GM23338 (cell line): ENCODE results near the gene KIAA1191. TPM values are rescaled to one million over a fixed set of nuclear protein-coding genes. Genes with fewer than 3 reads are reported as not detected.
A peak's percentile ranks its signal among the peaks of the same experiment; 100 is the strongest.

Experiments
- ATAC-seq: fragments of 200-7000 bp; cut with Tn5 transposase; 3 replicates; pipeline ENCODE4 v1.9.1; 2020
- DNase-seq: peaks from one replicate; pipeline ENCODE4 v3.0.0-alpha.2; 2015; ENCODE audit warnings: low spot score
- H2AFZ ChIP-seq: fragments of 200-600 bp; sonication (generic); 2 replicates; pipeline ENCODE4 v1.8.0; 2016; ENCODE audit warnings: antibody characterized with exemption, mild to moderate bottlenecking, moderate library complexity
- H3F3A ChIP-seq: fragments of 200-600 bp; sonication (generic); replicated peaks from 2 replicates; pipeline ENCODE4 v1.8.0; 2017; ENCODE audit warnings: antibody characterized with exemption, mixed run types, low read depth
- H3K27ac ChIP-seq: fragments of 200-600 bp; sonication (generic); 2 replicates; pipeline ENCODE4 v1.6.1; 2016; ENCODE audit warnings: low read depth
- H3K27me3 ChIP-seq: fragments of 200-600 bp; sonication (generic); 2 replicates; pipeline ENCODE4 v1.8.0; 2016; ENCODE audit warnings: mild to moderate bottlenecking, mixed run types, moderate library complexity; ENCODE audit not compliant: insufficient read depth
- H3K36me3 ChIP-seq: fragments of 200-600 bp; sonication (generic); 2 replicates; pipeline ENCODE4 v1.8.0; 2016; ENCODE audit warnings: mild to moderate bottlenecking; ENCODE audit not compliant: insufficient read depth
- H3K4me1 ChIP-seq: fragments of 200-600 bp; sonication (generic); 2 replicates; pipeline ENCODE4 v1.8.0; 2016; ENCODE audit warnings: mild to moderate bottlenecking, moderate library complexity; ENCODE audit not compliant: insufficient read depth
- H3K4me2 ChIP-seq: fragments of 200-600 bp; sonication (generic); 2 replicates; pipeline ENCODE4 v1.7.1; 2017; ENCODE audit warnings: mixed run types
- H3K4me3 ChIP-seq: fragments of 200-600 bp; sonication (generic); 2 replicates; pipeline ENCODE4 v1.6.1; 2016; ENCODE audit warnings: mixed run types
- H3K79me2 ChIP-seq: fragments of 200-600 bp; sonication (generic); replicated peaks from 2 replicates; pipeline ENCODE4 v1.8.0; 2017; ENCODE audit warnings: mild to moderate bottlenecking; ENCODE audit not compliant: insufficient read depth
- H3K9me2 ChIP-seq: fragments of 200-600 bp; sonication (generic); 2 replicates; pipeline ENCODE4 v1.8.0; 2017; ENCODE audit not compliant: insufficient read depth
- H4K20me1 ChIP-seq: fragments of 200-600 bp; sonication (generic); replicated peaks from 2 replicates; pipeline ENCODE4 v1.8.0; 2017; ENCODE audit warnings: mild to moderate bottlenecking; ENCODE audit not compliant: insufficient read depth
- H3K27ac Mint-ChIP-seq: 2 replicates; pipeline ENCODE4 v1.8.0; 2020; ENCODE audit warnings: inconsistent platforms, mild to moderate bottlenecking, moderate library complexity, mixed read lengths
- H3K27me3 Mint-ChIP-seq: 3 replicates; pipeline ENCODE4 v1.8.0; 2022; ENCODE audit warnings: low read depth, mild to moderate bottlenecking, moderate library complexity, mixed read lengths, inconsistent platforms; ENCODE audit not compliant: insufficient read depth, poor library complexity
- H3K36me3 Mint-ChIP-seq: 3 replicates; pipeline ENCODE4 v1.8.0; 2021; ENCODE audit warnings: low read depth, mild to moderate bottlenecking, inconsistent platforms, moderate library complexity, mixed read lengths
- H3K4me1 Mint-ChIP-seq: 3 replicates; pipeline ENCODE4 v1.8.0; 2020; ENCODE audit warnings: mild to moderate bottlenecking, inconsistent platforms, mixed read lengths
- H3K4me3 Mint-ChIP-seq: 3 replicates; pipeline ENCODE4 v1.8.0; 2021; ENCODE audit warnings: moderate library complexity, mild to moderate bottlenecking, inconsistent platforms, mixed read lengths
- H3K9me3 Mint-ChIP-seq: 3 replicates; pipeline ENCODE4 v1.8.0; 2020; ENCODE audit warnings: moderate library complexity, mild to moderate bottlenecking, inconsistent platforms, mixed read lengths
- CTCF ChIP-seq, 2 experiments: fragments of 200-600 bp in 1 of 2; sonication (generic) in 1 of 2; conservative IDR thresholded peaks; 2 replicates each; pipeline versions ENCODE4 v1.5.1 to v1.6.1; 2016 to 2017; ENCODE audit warnings: antibody characterized with exemption in 2 of 2, low read depth in 2 of 2, mild to moderate bottlenecking in 2 of 2, moderate library complexity in 1 of 2
- ETS1 ChIP-seq: IDR thresholded peaks from 2 replicates; pipeline ENCODE4 v1.6.1; 2016; ENCODE audit warnings: antibody characterized with exemption
- EZH2phosphoT487 ChIP-seq: fragments of 200-600 bp; sonication (generic); IDR thresholded peaks from one replicate; pipeline ENCODE4 v1.8.1; 2018; ENCODE audit warnings: antibody characterized with exemption; ENCODE audit not compliant: unreplicated experiment
- JUNB ChIP-seq: IDR thresholded peaks from one replicate; pipeline ENCODE4 v1.6.1; 2016; ENCODE audit warnings: antibody characterized with exemption; ENCODE audit not compliant: unreplicated experiment
- NANOG ChIP-seq: IDR thresholded peaks from 2 replicates; pipeline ENCODE4 v1.6.1; 2016; ENCODE audit warnings: antibody characterized with exemption, borderline replicate concordance
- POLR2AphosphoS5 ChIP-seq: IDR thresholded peaks from 2 replicates; pipeline ENCODE4 v1.6.1; 2016; ENCODE audit warnings: antibody characterized with exemption, low read depth
- REST ChIP-seq: IDR thresholded peaks from one replicate; pipeline ENCODE4 v1.6.1; 2018; ENCODE audit warnings: antibody characterized with exemption; ENCODE audit not compliant: unreplicated experiment
- ZNF331 ChIP-seq: fragments of 250-450 bp; sonication (Bioruptor Pico); IDR thresholded peaks from 2 replicates; pipeline ENCODE4 v1.5.0; 2020; ENCODE audit warnings: low read depth, mild to moderate bottlenecking, moderate library complexity
- polyA plus RNA-seq: library from polyadenylated mRNA; unstranded; fragments of >200 nt; fragmentation: Nextera tagmentation; extraction: Ambion mirVana; gene quantifications from 2 replicates; pipeline ENCODE4 v1.2.1, GENCODE V29; 2016
- total RNA-seq: library from RNA; depleted of rRNA; stranded (reverse); fragments of >200 nt; shearing (Covaris generic); gene quantifications from 2 replicates; pipeline ENCODE4 v1.2.3, GENCODE V29; 2014

Gene KIAA1191
- total and polyA plus RNA-seq, 2 experiments from 2014 or later, result 52.3 to 87.2 TPM

GRCh38 chr5:176365351-176366231 lies 4.0 kb upstream of the KIAA1191 start, which contains the start of gene ARL10:
TSS of gene ARL10 (plus strand) at chr5:176365487. CDS start at chr5:176365564, 77 bp downstream.
- peaks cover 5% of the 10 kb centered on the region; the same call in 1 of the 2 replicates for H4K20me1 ChIP-seq
- peaks cover 6% of the 10 kb centered on the region for H3K79me2 ChIP-seq
- H3K4me3 ChIP-seq, result peak within 1 kb of the TSS; percentile 83
- no peaks in the 10 kb centered on the region for H3K9me3 Mint-ChIP-seq
- peaks cover 15% of the 10 kb centered on the region for H3K36me3 Mint-ChIP-seq
- peaks cover 44% of the 10 kb centered on the region for H3K27me3 Mint-ChIP-seq
- H3K4me3 Mint-ChIP-seq, result peak within 1 kb of the TSS; percentile 72
- TF ChIP-seq REST (no peak), ETS1 (no peak), JUNB (no peak), CTCF (conservative IDR thresholded peaks at IDR 0.05; ENCODE audit: low read depth in 2 of 2) (no peak), POLR2AphosphoS5 (peak; percentile 42; the same call in 1 of the 2 replicates)
- peak; percentile 51 for ATAC-seq
- H2AFZ ChIP-seq, result peak within 1 kb of the TSS; percentile 96
- H3F3A ChIP-seq, result no peaks in the 10 kb centered on the region
- no peak within 1 kb of the TSS for H3K27ac Mint-ChIP-seq
- peak; percentile 65 for DNase-seq
- no peak within 1 kb of the TSS for H3K27ac ChIP-seq
- H3K36me3 ChIP-seq, result no peaks in the 10 kb centered on the region
- H3K4me2 ChIP-seq, result peak within 1 kb of the TSS; percentile 88
- H3K9me2 ChIP-seq, result no peaks in the 10 kb centered on the region
- peaks cover 57% of the 10 kb centered on the region for H3K27me3 ChIP-seq
- peaks cover 3% of the 10 kb centered on the region; the same call in 1 of the 2 replicates for H3K4me1 ChIP-seq
- H3K4me1 Mint-ChIP-seq, result peaks cover 3% of the 10 kb centered on the region; the same call in 2 of the 3 replicates

- TF ChIP-seq ETS1, result no peak
- no peak for TF ChIP-seq EZH2phosphoT487
- no peak for TF ChIP-seq ZNF331 (CRISPR knock-in tag)
- TF ChIP-seq JUNB, result no peak
- TF ChIP-seq NANOG, result no peak
- TF ChIP-seq POLR2AphosphoS5, result no peak
- H3K4me3 ChIP-seq, result peak overlapping the region; percentile 83
- H3K4me3 Mint-ChIP-seq, result peak overlapping the region; percentile 64
- no peak overlapping the region for H3K27ac Mint-ChIP-seq
- no peak; the same call in 2 of the 3 replicates for ATAC-seq
- H3K27me3 Mint-ChIP-seq, result peaks cover 44% of the 10 kb centered on the region
- H2AFZ ChIP-seq, result peak overlapping the region; percentile 89
- peaks cover 4% of the 10 kb centered on the region for H4K20me1 ChIP-seq
- H3K27me3 ChIP-seq, result peaks cover 57% of the 10 kb centered on the region
- peaks cover 15% of the 10 kb centered on the region for H3K36me3 Mint-ChIP-seq
- peaks cover 13% of the 10 kb centered on the region for H3K79me2 ChIP-seq
- H3F3A ChIP-seq, result no peaks in the 10 kb centered on the region
- peak overlapping the region; percentile 88 for H3K4me2 ChIP-seq
- H3K4me1 ChIP-seq, result peaks cover 3% of the 10 kb centered on the region; the same call in 1 of the 2 replicates
- H3K9me3 Mint-ChIP-seq, result no peaks in the 10 kb centered on the region
- no peaks in the 10 kb centered on the region for H3K36me3 ChIP-seq
- DNase-seq, result peak; percentile 50
- no peaks in the 10 kb centered on the region for H3K9me2 ChIP-seq
- H3K27ac ChIP-seq, result no peak overlapping the region
- peaks cover 4% of the 10 kb centered on the region for H3K4me1 Mint-ChIP-seq
Observed at GRCh38 chr5:176364765-176365350, 3.3 kb upstream of the KIAA1191 start.
